ENCODE results near the gene PTPRC.

GRCh38 chr1:198755715-198756114 lies 116.9 kb downstream of the PTPRC start:
- no peak for TF ChIP-seq CTCF (optimal IDR thresholded peaks at IDR 0.05 in 1 of 3, IDR thresholded peaks at IDR 0.05 in 1 of 3, conservative IDR thresholded peaks at IDR 0.05 in 1 of 3; ENCODE audit: extremely low read depth in 1 of 3, insufficient read depth in 2 of 3, low read length in 3 of 3)
- no peak for TF ChIP-seq EZH2 (IDR thresholded peaks at IDR 0.05; ENCODE audit: low read length)

Measured in keratinocyte (primary cell).